H1 (cell line): ENCODE measurements around the gene PMFBP1. TPM values are rescaled to one million over a fixed set of nuclear protein-coding genes. Genes with fewer than 3 reads are reported as not detected.

ENCODE experiments used
- CEBPB ChIP-seq: IDR thresholded peaks from 2 replicates; pipeline ENCODE4 v1.6.1; 2012; ENCODE audit warnings: low read depth, low read length
- EGR1 ChIP-seq: IDR thresholded peaks from 2 replicates; pipeline ENCODE4 v1.6.1; 2011; ENCODE audit warnings: low read depth, low read length, borderline replicate concordance
- KDM1A ChIP-seq: fragments of 200-600, 300-600 bp; sonication (generic); IDR thresholded peaks from 2 replicates; pipeline ENCODE4 v1.7.1; 2016; ENCODE audit warnings: mild to moderate bottlenecking, low read length, borderline replicate concordance
- POU5F1 ChIP-seq: IDR thresholded peaks from 2 replicates; pipeline ENCODE4 v1.6.1; 2011; ENCODE audit warnings: low read depth, mild to moderate bottlenecking, low read length, moderate library complexity
- RFX5 ChIP-seq: IDR thresholded peaks from 2 replicates; pipeline ENCODE4 v1.6.1; 2011; ENCODE audit warnings: low read depth, low read length, improper control_type of control experiment, borderline replicate concordance
- SP2 ChIP-seq: IDR thresholded peaks from 2 replicates; pipeline ENCODE4 v1.6.1; 2012; ENCODE audit warnings: mild to moderate bottlenecking, low read length, inconsistent platforms
- SUZ12 ChIP-seq: fragments of 200-600 bp; sonication (generic); IDR thresholded peaks from 2 replicates; pipeline ENCODE4 v1.6.1; 2012; ENCODE audit warnings: mild to moderate bottlenecking, inconsistent platforms, low read length, moderate library complexity, mixed read lengths
- TEAD4 ChIP-seq: IDR thresholded peaks from 2 replicates; pipeline ENCODE4 v1.6.1; 2012; ENCODE audit warnings: low read depth, low read length, inconsistent platforms, mixed read lengths
- polyA plus RNA-seq, 7 experiments: library from polyadenylated mRNA; depleted of rRNA in 3 of 7; stranded (reverse) in 5 of 7; unstranded in 2 of 7; fragments of >200 nt in 5 of 7; fragments of 200-250 nt in 2 of 7; gene quantifications; 1 replicate in 5 of 7; 2 replicates in 1 of 7; 4 replicates in 1 of 7; pipeline versions ENCODE4 v1.2.1 to v1.2.3, GENCODE V29; 2011 to 2013; ENCODE audit warnings: missing spikeins in 2 of 7, mixed read lengths in 2 of 7
- total RNA-seq: library from RNA; stranded (reverse); fragmentation: NEBNext Ultra II Directional; extraction: Animal tissue kit (Norgen Biotek cat#: 25700); gene quantifications from 2 replicates; pipeline ENCODE4 v1.2.1, GENCODE V29; 2021
- TF ChIP-seq, protein P1 (sequence below), 3 experiments: IDR thresholded peaks; 1 replicate in 2 of 3; 2 replicates in 1 of 3; pipeline versions ENCODE4 v1.5.1 to v1.6.1; 2011; ENCODE audit warnings: low read length in 3 of 3, mild to moderate bottlenecking in 3 of 3, inconsistent platforms in 2 of 3, low read depth in 1 of 3, moderate library complexity in 1 of 3; ENCODE audit not compliant: insufficient read depth in 1 of 3; ENCODE audit errors: control extremely low read depth in 1 of 3
- TF ChIP-seq, protein P2 (sequence below): fragments of 300-600 bp; sonication (generic); IDR thresholded peaks from 2 replicates; pipeline ENCODE4 v1.7.1; 2012; ENCODE audit warnings: low read length, moderate library complexity, mild to moderate bottlenecking, inconsistent platforms; ENCODE audit not compliant: insufficient replicate concordance

PMFBP1 gene
- total and polyA plus RNA-seq, 2 of the 8 experiments (the other 6 are each of a cell fraction or from before 2014, with no cell fraction given), result 0.32 to 1.6 TPM

DNA sequence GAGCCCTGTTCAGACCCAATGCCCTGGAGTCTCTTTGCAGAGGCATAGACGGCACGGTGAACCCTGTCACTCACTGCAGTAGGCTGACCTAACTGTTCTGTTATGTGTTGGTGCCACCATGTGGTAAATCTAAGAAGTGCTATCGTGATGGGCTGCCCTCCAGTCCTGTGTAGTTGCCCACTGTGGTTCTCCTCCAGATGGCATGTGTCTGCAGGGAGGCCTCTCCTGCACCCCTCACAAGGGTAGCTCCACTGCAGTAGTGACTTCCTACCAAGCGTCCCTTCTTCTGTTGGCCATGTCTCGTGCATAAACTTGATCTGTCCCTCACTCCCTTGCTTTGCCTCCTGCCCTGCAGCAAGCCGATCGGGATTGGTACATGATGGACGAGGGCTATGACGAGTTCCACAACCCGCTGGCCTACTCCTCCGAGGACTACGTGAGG lies 72.6 kb downstream of the PMFBP1 start (continued):
- TF ChIP-seq, protein P1, sequence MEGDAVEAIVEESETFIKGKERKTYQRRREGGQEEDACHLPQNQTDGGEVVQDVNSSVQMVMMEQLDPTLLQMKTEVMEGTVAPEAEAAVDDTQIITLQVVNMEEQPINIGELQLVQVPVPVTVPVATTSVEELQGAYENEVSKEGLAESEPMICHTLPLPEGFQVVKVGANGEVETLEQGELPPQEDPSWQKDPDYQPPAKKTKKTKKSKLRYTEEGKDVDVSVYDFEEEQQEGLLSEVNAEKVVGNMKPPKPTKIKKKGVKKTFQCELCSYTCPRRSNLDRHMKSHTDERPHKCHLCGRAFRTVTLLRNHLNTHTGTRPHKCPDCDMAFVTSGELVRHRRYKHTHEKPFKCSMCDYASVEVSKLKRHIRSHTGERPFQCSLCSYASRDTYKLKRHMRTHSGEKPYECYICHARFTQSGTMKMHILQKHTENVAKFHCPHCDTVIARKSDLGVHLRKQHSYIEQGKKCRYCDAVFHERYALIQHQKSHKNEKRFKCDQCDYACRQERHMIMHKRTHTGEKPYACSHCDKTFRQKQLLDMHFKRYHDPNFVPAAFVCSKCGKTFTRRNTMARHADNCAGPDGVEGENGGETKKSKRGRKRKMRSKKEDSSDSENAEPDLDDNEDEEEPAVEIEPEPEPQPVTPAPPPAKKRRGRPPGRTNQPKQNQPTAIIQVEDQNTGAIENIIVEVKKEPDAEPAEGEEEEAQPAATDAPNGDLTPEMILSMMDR (IDR thresholded peaks at IDR 0.05; ENCODE audit: control extremely low read depth in 1 of 3, insufficient read depth in 1 of 3, low read depth in 1 of 3, low read length in 3 of 3), result peak; percentile 61 to 86 (median 83)
- no peak for TF ChIP-seq SP2
- TF ChIP-seq SUZ12, result no peak
- TF ChIP-seq KDM1A, result no peak
- no peak for TF ChIP-seq CEBPB
- no peak for TF ChIP-seq EGR1
- TF ChIP-seq, protein P2, sequence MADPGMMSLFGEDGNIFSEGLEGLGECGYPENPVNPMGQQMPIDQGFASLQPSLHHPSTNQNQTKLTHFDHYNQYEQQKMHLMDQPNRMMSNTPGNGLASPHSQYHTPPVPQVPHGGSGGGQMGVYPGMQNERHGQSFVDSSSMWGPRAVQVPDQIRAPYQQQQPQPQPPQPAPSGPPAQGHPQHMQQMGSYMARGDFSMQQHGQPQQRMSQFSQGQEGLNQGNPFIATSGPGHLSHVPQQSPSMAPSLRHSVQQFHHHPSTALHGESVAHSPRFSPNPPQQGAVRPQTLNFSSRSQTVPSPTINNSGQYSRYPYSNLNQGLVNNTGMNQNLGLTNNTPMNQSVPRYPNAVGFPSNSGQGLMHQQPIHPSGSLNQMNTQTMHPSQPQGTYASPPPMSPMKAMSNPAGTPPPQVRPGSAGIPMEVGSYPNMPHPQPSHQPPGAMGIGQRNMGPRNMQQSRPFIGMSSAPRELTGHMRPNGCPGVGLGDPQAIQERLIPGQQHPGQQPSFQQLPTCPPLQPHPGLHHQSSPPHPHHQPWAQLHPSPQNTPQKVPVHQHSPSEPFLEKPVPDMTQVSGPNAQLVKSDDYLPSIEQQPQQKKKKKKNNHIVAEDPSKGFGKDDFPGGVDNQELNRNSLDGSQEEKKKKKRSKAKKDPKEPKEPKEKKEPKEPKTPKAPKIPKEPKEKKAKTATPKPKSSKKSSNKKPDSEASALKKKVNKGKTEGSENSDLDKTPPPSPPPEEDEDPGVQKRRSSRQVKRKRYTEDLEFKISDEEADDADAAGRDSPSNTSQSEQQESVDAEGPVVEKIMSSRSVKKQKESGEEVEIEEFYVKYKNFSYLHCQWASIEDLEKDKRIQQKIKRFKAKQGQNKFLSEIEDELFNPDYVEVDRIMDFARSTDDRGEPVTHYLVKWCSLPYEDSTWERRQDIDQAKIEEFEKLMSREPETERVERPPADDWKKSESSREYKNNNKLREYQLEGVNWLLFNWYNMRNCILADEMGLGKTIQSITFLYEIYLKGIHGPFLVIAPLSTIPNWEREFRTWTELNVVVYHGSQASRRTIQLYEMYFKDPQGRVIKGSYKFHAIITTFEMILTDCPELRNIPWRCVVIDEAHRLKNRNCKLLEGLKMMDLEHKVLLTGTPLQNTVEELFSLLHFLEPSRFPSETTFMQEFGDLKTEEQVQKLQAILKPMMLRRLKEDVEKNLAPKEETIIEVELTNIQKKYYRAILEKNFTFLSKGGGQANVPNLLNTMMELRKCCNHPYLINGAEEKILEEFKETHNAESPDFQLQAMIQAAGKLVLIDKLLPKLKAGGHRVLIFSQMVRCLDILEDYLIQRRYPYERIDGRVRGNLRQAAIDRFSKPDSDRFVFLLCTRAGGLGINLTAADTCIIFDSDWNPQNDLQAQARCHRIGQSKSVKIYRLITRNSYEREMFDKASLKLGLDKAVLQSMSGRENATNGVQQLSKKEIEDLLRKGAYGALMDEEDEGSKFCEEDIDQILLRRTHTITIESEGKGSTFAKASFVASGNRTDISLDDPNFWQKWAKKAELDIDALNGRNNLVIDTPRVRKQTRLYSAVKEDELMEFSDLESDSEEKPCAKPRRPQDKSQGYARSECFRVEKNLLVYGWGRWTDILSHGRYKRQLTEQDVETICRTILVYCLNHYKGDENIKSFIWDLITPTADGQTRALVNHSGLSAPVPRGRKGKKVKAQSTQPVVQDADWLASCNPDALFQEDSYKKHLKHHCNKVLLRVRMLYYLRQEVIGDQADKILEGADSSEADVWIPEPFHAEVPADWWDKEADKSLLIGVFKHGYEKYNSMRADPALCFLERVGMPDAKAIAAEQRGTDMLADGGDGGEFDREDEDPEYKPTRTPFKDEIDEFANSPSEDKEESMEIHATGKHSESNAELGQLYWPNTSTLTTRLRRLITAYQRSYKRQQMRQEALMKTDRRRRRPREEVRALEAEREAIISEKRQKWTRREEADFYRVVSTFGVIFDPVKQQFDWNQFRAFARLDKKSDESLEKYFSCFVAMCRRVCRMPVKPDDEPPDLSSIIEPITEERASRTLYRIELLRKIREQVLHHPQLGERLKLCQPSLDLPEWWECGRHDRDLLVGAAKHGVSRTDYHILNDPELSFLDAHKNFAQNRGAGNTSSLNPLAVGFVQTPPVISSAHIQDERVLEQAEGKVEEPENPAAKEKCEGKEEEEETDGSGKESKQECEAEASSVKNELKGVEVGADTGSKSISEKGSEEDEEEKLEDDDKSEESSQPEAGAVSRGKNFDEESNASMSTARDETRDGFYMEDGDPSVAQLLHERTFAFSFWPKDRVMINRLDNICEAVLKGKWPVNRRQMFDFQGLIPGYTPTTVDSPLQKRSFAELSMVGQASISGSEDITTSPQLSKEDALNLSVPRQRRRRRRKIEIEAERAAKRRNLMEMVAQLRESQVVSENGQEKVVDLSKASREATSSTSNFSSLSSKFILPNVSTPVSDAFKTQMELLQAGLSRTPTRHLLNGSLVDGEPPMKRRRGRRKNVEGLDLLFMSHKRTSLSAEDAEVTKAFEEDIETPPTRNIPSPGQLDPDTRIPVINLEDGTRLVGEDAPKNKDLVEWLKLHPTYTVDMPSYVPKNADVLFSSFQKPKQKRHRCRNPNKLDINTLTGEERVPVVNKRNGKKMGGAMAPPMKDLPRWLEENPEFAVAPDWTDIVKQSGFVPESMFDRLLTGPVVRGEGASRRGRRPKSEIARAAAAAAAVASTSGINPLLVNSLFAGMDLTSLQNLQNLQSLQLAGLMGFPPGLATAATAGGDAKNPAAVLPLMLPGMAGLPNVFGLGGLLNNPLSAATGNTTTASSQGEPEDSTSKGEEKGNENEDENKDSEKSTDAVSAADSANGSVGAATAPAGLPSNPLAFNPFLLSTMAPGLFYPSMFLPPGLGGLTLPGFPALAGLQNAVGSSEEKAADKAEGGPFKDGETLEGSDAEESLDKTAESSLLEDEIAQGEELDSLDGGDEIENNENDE, result no peak
- TF ChIP-seq POU5F1, result no peak
- TF ChIP-seq TEAD4, result peak; percentile 57; the same call in 1 of the 2 replicates
- no peak for TF ChIP-seq RFX5
